Cardiac muscle cell (in vitro differentiated cells and primary cell): Measurements from ENCODE around the gene KIF14. TPM values are rescaled to one million over a fixed set of nuclear protein-coding genes. Genes with fewer than 3 reads are reported as not detected.

Experiments used
- DNase-seq, 2 donors: peaks; one replicate each; pipeline versions ENCODE4 v3.0.0 to v3.0.0-alpha.2; 2010 to 2017; ENCODE audit warnings: low read depth in 1 of 2, low spot score in 1 of 2
- H3K27ac ChIP-seq: fragments of 200-600 bp; sonication (generic); 2 replicates; pipeline ENCODE4 v1.5.1; 2016
- H3K27me3 ChIP-seq: fragments of 200-600 bp; sonication (generic); 2 replicates; pipeline ENCODE4 v1.6.0; 2016; ENCODE audit warnings: control low read depth
- H3K36me3 ChIP-seq: fragments of 200-600 bp; sonication (generic); 2 replicates; pipeline ENCODE4 v1.5.1; 2016; ENCODE audit warnings: control low read depth
- H3K4me1 ChIP-seq: fragments of 200-600 bp; sonication (generic); 2 replicates; pipeline ENCODE4 v1.8.1; 2017; ENCODE audit warnings: low read depth, mild to moderate bottlenecking, mixed run types
- H3K4me3 ChIP-seq: fragments of 200-600 bp; sonication (generic); 2 replicates; pipeline ENCODE4 v1.5.1; 2016; ENCODE audit warnings: mild to moderate bottlenecking
- H3K9me3 ChIP-seq: fragments of 200-600 bp; sonication (generic); 2 replicates; pipeline ENCODE4 v1.5.1; 2017; ENCODE audit warnings: low read depth, mild to moderate bottlenecking, control low read depth
- polyA plus RNA-seq: library from polyadenylated mRNA; unstranded; fragments of >200 nt; fragmentation: Nextera tagmentation; extraction: Ambion mirVana; gene quantifications from 2 replicates; pipeline ENCODE4 v1.2.1, GENCODE V29; 2016
- total RNA-seq: library from RNA; depleted of rRNA; stranded (reverse); fragments of >200 nt; gene quantifications from 2 replicates; pipeline ENCODE4 v1.2.3, GENCODE V29; 2016
- TF ChIP-seq, protein P1 (sequence below): IDR thresholded peaks from 2 replicates; pipeline ENCODE4 v1.5.1; 2012; ENCODE audit warnings: low read depth, mild to moderate bottlenecking, low read length

Gene KIF14, protein sequence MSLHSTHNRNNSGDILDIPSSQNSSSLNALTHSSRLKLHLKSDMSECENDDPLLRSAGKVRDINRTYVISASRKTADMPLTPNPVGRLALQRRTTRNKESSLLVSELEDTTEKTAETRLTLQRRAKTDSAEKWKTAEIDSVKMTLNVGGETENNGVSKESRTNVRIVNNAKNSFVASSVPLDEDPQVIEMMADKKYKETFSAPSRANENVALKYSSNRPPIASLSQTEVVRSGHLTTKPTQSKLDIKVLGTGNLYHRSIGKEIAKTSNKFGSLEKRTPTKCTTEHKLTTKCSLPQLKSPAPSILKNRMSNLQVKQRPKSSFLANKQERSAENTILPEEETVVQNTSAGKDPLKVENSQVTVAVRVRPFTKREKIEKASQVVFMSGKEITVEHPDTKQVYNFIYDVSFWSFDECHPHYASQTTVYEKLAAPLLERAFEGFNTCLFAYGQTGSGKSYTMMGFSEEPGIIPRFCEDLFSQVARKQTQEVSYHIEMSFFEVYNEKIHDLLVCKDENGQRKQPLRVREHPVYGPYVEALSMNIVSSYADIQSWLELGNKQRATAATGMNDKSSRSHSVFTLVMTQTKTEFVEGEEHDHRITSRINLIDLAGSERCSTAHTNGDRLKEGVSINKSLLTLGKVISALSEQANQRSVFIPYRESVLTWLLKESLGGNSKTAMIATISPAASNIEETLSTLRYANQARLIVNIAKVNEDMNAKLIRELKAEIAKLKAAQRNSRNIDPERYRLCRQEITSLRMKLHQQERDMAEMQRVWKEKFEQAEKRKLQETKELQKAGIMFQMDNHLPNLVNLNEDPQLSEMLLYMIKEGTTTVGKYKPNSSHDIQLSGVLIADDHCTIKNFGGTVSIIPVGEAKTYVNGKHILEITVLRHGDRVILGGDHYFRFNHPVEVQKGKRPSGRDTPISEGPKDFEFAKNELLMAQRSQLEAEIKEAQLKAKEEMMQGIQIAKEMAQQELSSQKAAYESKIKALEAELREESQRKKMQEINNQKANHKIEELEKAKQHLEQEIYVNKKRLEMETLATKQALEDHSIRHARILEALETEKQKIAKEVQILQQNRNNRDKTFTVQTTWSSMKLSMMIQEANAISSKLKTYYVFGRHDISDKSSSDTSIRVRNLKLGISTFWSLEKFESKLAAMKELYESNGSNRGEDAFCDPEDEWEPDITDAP (N-terminal part only)
- total RNA-seq, result 1.3 and 14.2 TPM in 2 replicates
- 1.7 and 10.2 TPM in 2 replicates for polyA plus RNA-seq

DNA sequence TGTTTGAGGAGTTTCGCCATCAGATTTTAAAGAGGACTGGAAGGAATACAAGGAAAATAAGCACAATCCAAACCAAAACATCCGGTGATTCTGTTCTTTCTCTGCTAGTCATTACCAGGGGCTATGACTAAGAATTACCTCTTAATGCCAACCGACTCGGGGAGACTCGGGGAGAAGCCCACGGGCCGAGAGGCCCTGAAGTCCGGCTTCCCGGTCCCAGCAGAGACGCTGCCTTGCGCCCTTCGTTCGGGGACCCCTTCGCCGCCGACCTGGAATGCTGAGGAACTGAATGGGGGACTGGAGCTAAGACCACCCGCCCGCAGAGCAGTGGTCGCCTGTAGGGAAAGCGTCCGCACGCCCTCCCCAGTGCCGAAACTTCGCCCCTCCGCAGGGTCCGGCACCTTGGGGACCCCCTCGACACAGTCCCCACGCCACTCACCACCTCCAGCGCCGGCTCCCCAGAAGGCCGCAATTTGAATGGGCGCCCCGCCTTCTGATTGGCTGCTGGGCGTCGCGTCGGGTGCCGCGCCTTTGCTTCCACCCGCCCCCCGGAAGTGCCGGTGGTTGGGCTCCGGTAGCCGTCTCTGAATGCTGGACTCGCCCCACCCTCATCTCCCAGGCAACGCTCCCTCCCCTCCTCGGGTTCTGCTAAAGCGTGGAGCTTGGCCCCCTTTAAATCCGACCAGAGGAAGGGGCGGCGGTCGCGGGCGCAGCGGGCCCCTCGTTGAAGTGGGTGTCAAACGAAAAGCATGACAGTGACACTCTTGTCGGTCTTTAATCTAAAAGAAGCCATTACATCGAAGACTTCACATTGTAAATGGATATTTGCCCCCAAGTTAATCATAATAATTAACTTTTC lies at the start of gene KIF14:
Gene KIF14 (minus strand): TSS at position 479 of the 859 bp plus-strand sequence. CDS start 2,028 bp downstream, outside the sequence.
- Histone ChIP-seq H3K4me3 (peak within 1 kb of the TSS; percentile 76), H3K9me3 (no peaks in the 10 kb centered on the region), H3K27me3 (no peaks in the 10 kb centered on the region), H3K4me1 (peaks cover 15% of the 10 kb centered on the region), H3K36me3 (no peaks in the 10 kb centered on the region), H3K27ac (peak within 1 kb of the TSS; percentile 70)
- peak; percentile 92 to 97 for DNase-seq
- TF ChIP-seq, protein P1, sequence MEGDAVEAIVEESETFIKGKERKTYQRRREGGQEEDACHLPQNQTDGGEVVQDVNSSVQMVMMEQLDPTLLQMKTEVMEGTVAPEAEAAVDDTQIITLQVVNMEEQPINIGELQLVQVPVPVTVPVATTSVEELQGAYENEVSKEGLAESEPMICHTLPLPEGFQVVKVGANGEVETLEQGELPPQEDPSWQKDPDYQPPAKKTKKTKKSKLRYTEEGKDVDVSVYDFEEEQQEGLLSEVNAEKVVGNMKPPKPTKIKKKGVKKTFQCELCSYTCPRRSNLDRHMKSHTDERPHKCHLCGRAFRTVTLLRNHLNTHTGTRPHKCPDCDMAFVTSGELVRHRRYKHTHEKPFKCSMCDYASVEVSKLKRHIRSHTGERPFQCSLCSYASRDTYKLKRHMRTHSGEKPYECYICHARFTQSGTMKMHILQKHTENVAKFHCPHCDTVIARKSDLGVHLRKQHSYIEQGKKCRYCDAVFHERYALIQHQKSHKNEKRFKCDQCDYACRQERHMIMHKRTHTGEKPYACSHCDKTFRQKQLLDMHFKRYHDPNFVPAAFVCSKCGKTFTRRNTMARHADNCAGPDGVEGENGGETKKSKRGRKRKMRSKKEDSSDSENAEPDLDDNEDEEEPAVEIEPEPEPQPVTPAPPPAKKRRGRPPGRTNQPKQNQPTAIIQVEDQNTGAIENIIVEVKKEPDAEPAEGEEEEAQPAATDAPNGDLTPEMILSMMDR, result no peak

DNA sequence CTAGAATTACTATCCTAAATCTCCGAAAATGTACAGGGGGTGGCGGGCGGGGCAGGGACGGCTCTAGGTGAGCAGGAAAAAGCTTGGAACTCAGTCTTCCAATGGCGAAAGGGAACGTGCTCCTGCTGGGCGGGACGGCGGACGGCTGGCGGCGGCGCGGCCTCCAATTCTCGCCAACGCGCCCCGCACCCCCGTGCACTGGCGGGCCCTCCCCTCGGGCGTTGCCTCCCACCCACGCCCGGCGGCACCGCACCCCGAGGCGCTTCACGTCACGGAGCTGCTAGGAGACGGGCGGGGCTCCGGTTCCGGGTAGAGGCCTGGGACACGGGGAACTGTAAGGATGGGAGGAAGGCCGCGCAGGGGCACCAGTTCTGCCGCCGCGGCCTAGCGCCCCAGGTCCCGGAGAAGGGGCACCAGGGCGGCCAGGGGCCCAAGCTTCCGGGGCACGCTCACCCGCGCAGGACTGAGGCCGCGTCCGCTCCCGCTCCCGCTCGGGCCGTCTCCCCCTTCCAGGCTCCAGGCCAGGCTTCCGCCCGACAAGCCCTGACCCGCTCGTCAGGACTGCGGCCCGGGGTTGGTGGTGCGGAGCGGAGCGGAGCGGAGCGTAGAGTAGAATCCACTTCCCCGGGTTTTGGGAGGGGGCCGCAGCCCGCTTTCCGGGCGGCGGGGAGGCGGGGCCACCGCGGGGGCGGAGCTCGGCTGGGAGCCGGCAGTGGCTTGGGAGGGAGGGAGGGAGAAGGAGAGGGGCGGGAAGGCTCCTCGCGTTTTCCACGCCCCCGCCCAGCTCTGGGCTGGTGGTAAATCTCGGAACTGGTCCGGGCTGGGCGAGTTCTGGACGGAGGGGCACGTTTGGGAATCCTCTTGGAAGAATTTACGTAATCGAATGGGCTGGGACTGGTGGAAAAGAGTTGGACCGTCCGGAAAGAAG lies 49.0 kb upstream of the KIF14 start, which contains the start of gene DDX59:
Gene DDX59 (minus strand): TSS at position 594 of the 928 bp plus-strand sequence. CDS start 3,167 bp downstream, outside the sequence.
- DNase-seq, result peak; percentile 96 to 99
- peaks cover 4% of the 10 kb centered on the region for H3K36me3 ChIP-seq
- no peaks in the 10 kb centered on the region for H3K27me3 ChIP-seq
- H3K9me3 ChIP-seq, result no peaks in the 10 kb centered on the region
- peaks cover 15% of the 10 kb centered on the region for H3K4me1 ChIP-seq
- H3K4me3 ChIP-seq, result peak within 1 kb of the TSS; percentile 72
- TF ChIP-seq, protein P1, result no peak
- peak within 1 kb of the TSS; percentile 98 for H3K27ac ChIP-seq

DNA sequence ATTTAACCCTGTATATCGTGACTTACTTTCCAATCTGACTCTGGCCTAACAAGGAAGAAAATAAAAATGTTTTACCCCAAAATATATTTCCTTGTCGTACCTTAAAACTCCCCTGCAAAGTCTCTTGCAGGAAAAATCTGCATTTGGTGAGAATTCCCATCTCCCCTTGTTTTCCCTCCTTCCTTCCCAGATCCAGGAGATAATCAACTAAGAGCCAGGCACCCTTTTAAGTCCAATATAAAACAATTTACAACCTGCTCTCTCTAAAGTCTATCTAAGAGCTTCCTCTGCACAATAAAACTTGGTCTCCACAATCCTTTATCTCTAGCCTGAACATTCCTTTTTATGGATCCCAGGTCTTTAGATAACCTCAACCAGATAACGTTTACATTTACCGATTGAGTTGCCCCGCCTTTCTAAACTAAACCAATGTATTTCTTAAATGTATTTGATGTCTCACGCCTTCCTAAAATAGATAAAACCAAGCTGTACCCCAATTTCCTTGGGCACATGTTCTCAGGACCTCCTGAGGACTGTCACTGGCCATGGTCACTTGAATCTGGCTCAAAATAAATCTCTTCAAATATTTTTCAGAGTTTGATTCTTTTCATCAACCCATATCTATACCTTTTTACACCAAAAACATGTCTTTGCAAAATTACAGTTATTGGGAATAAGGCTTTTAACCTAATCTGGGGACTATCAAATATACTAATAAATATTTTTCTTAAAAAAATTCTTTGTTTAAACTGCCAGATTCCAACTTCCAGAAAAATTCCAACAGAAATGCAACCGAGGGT lies 48.2 kb upstream of the KIF14 start:
- Histone ChIP-seq H3K9me3 (no peaks in the 10 kb centered on the region), H3K27me3 (no peaks in the 10 kb centered on the region), H3K4me3 (peak overlapping the region; percentile 72), H3K27ac (peak overlapping the region; percentile 98), H3K4me1 (peaks cover 15% of the 10 kb centered on the region), H3K36me3 (peaks cover 7% of the 10 kb centered on the region)
- no peak for DNase-seq
- TF ChIP-seq, protein P1, result no peak

DNA sequence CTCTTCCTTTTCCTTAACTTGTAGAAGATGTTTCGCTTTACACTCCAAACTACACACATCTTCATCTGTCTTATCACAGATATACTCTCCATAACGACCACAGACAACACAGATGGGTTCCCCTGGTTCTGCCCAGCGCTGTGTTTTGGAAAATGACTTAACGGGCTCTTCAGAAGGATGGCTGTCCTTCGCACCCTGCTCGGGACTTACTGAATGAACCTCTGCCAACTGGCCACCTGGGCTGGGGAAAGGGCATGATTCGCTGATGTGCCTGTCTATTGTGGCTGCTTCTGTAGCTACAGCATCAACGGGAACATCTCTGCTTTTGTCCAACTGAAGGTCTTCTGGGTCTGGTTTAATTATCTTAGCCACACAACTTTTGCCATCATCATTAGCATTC lies 45.8 kb upstream of the KIF14 start:
- peaks cover 13% of the 10 kb centered on the region for H3K4me1 ChIP-seq
- no peak overlapping the region for H3K4me3 ChIP-seq
- TF ChIP-seq, protein P1, result no peak
- H3K36me3 ChIP-seq, result peaks cover 17% of the 10 kb centered on the region
- H3K27me3 ChIP-seq, result no peaks in the 10 kb centered on the region
- H3K9me3 ChIP-seq, result no peaks in the 10 kb centered on the region
- DNase-seq, result no peak
- H3K27ac ChIP-seq, result peak overlapping the region; percentile 30
